ENCODE data around the gene MRPL39. TPM values are rescaled to one million over a fixed set of nuclear protein-coding genes. Genes with fewer than 3 reads are reported as not detected.

Gene MRPL39
- total and polyA plus RNA-seq, 2 of the 4 experiments (the other 2 are of a cell fraction) = 15.2 to 20.6 TPM

DNA sequence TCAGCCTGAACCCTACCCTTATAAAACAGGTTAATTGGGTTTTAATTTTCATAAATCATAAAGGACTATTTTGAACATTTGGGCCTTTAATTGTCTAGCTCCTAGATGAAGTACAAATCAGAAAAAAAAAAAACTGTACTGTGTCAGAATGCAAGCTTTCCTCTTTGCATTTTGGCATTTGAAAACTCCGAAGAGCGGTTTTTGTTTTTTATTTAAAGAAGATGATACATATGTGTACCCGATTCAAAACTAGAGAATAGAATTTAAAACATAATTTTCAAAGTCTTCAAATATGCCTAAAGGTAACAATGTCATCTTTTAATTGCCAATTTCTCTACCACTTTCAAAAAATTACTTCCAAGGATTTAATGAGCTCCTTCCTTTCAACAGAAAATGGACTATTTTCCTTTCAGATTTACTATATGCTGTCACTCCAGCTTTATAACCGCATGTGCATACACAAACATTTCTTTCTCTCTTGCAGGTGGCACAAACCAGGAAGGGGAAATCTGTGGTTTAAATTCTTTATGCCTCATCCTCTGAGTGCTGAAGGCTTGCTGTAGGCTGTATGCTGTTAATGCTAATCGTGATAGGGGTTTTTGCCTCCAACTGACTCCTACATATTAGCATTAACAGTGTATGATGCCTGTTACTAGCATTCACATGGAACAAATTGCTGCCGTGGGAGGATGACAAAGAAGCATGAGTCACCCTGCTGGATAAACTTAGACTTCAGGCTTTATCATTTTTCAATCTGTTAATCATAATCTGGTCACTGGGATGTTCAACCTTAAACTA is 33.7 kb downstream of the MRPL39 start:
- H2AFZ ChIP-seq (replicated peaks; ENCODE audit: low read length, poor library complexity) = no peak overlapping the region
- no peak overlapping the region for H3K4ac ChIP-seq (ENCODE audit: low read depth, low read length)
- in situ Hi-C loops (cut with MboI; ENCODE audit: low sequenced_read_pairs) = no loop called here
- H4K91ac ChIP-seq (ENCODE audit: insufficient read depth, low read depth, low read length) = no peak overlapping the region
- peaks cover 13 to 36% of the 10 kb centered on the region in 2 experiments; a peak in 3 of 4 replicates for H3K79me1 ChIP-seq (ENCODE audit: low read depth in 1 of 2, low read length in 2 of 2)
- no peak overlapping the region for H2BK20ac ChIP-seq (ENCODE audit: low read depth, low read length)
- H3K27ac ChIP-seq (ENCODE audit: insufficient read depth, low read length) = no peak overlapping the region
- H4K20me1 ChIP-seq (ENCODE audit: insufficient read depth, low read length) = no peaks in the 10 kb centered on the region; the same call in 1 of the 2 replicates
- CTCF ChIA-PET = no interaction called here
- no peak overlapping the region; the same call in 1 of the 2 replicates for H3K23ac ChIP-seq (ENCODE audit: low read depth, low read length)
- H2BK15ac ChIP-seq (ENCODE audit: low read depth, low read length) = 0 out of 3 replicates have a peak overlapping the region, but pooled peaks have one; percentile 33
- H3K36me3 ChIP-seq (ENCODE audit: control insufficient read depth, insufficient read depth, low read length) = peaks cover 10% of the 10 kb centered on the region; the same call in 1 of the 2 replicates
- H2AK9ac ChIP-seq (replicated peaks; ENCODE audit: low read depth, low read length, poor library complexity) = no peak overlapping the region
- no peak overlapping the region for H3K4me3 ChIP-seq (ENCODE audit: insufficient read depth, low read depth, low read length)
- H4K8ac ChIP-seq (ENCODE audit: low read depth in 2 of 2, low read length in 2 of 2) = no peak overlapping the region
- H2AK5ac ChIP-seq (ENCODE audit: low read depth, low read length) = no peak overlapping the region
- no peaks in the 10 kb centered on the region for H3K9me3 ChIP-seq (ENCODE audit: control insufficient read depth, insufficient read depth, low read length)
- peaks cover 9% of the 10 kb centered on the region; the same call in 1 of the 2 replicates for H3K4me1 ChIP-seq (ENCODE audit: control insufficient read depth, insufficient read depth, low read length)
- H2BK120ac ChIP-seq (ENCODE audit: low read depth, low read length) = no peak overlapping the region
- H2BK5ac ChIP-seq (ENCODE audit: low read depth, low read length, poor library complexity, severe bottlenecking) = peak overlapping the region; percentile 49
- H3K56ac ChIP-seq (ENCODE audit: extremely low read depth, insufficient read depth, low read length) = no peak overlapping the region
- peak overlapping the region; percentile 26; the same call in 1 of the 2 replicates for H3K4me2 ChIP-seq (ENCODE audit: low read depth, low read length)
- H3K9ac ChIP-seq (ENCODE audit: low read depth, low read length) = no peak overlapping the region
- peaks cover 2% of the 10 kb centered on the region for H3K9me1 ChIP-seq (ENCODE audit: insufficient read depth, low read length)
- no peaks in the 10 kb centered on the region for H3K27me3 ChIP-seq (ENCODE audit: control insufficient read depth, insufficient read depth, low read length)
- POLR2A ChIA-PET (ENCODE audit: unreplicated experiment) = interaction anchor here (0.6 kb wide), 2 partner anchors 14 to 162 kb away, joined by 3 to 5 read pairs; no protein-coding TSS in a partner anchor
- DNase-seq = peak; percentile 99
- H4K5ac ChIP-seq (ENCODE audit: low read depth, low read length) = no peak overlapping the region
- no peak overlapping the region for H3K18ac ChIP-seq (ENCODE audit: low read depth, low read length)
- dilution Hi-C loops (cut with HindIII; ENCODE audit: low sequenced_read_pairs, unreplicated experiment) = no loop called here
- BruUV-seq (replicated peaks) = no TSS peak
- WGBS, 2 experiments (ENCODE audit: extremely low coverage in 2 of 2, insufficient read length in 1 of 2) = no CpG with 5 or more reads among the region's 6 CpGs
- intact Hi-C loops (cut with micrococcal nuclease) = no loop called here
- TF ChIP-seq, protein P1, sequence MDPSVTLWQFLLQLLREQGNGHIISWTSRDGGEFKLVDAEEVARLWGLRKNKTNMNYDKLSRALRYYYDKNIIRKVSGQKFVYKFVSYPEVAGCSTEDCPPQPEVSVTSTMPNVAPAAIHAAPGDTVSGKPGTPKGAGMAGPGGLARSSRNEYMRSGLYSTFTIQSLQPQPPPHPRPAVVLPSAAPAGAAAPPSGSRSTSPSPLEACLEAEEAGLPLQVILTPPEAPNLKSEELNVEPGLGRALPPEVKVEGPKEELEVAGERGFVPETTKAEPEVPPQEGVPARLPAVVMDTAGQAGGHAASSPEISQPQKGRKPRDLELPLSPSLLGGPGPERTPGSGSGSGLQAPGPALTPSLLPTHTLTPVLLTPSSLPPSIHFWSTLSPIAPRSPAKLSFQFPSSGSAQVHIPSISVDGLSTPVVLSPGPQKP (IDR thresholded peaks at IDR 0.05; ENCODE audit: borderline replicate concordance, low read depth, low read length) = no peak
- TF ChIP-seq FOS (IDR thresholded peaks at IDR 0.05; ENCODE audit: low read depth, low read length) (peak; percentile 98), RAD21 (IDR thresholded peaks at IDR 0.05; ENCODE audit: low read length) (no peak), BHLHE40 (IDR thresholded peaks at IDR 0.05; ENCODE audit: low read depth, low read length) (peak; percentile 65), MXI1 (IDR thresholded peaks at IDR 0.05; ENCODE audit: borderline replicate concordance, low read depth, low read length) (no peak), CEBPB (IDR thresholded peaks at IDR 0.05; ENCODE audit: low read depth, low read length) (no peak), CHD1 (IDR thresholded peaks at IDR 0.05; ENCODE audit: low read depth, low read length) (0 out of 2 replicates have a peak, but pooled peaks have one; percentile 56), RFX5 (IDR thresholded peaks at IDR 0.05; ENCODE audit: low read depth, low read length) (no peak), MAZ (IDR thresholded peaks at IDR 0.05; ENCODE audit: borderline replicate concordance, low read depth, low read length) (no peak), MAFK (IDR thresholded peaks at IDR 0.05; ENCODE audit: low read depth, low read length) (peak; percentile 27; the same call in 1 of the 2 replicates), NFE2L2 (IDR thresholded peaks at IDR 0.05; ENCODE audit: low read depth, low read length) (0 out of 2 replicates have a peak, but pooled peaks have one; percentile 16), RCOR1 (IDR thresholded peaks at IDR 0.05; ENCODE audit: insufficient replicate concordance, low read length) (peak; percentile 73)
- no peak overlapping the region for H3K14ac ChIP-seq (replicated peaks; ENCODE audit: low read depth, low read length)
- peak; percentile 93 for ATAC-seq (ENCODE audit: low read depth)
